NB4 (cell line): Measurements from ENCODE around the gene XK.

Source experiments
- DNase-seq: peaks from one replicate; pipeline ENCODE4 v3.0.0; 2010; ENCODE audit warnings: low read depth
- H3K4me3 ChIP-seq: one replicate; pipeline ENCODE4 v1.5.1; 2011; ENCODE audit warnings: mild to moderate bottlenecking, low read depth, low read length, moderate library complexity
- MYC ChIP-seq: IDR thresholded peaks from 2 replicates; pipeline ENCODE4 v1.6.1; 2011; ENCODE audit warnings: low read depth, low read length
- POLR2A ChIP-seq: IDR thresholded peaks from 2 replicates; pipeline ENCODE4 v1.6.1; 2011; ENCODE audit warnings: mild to moderate bottlenecking; ENCODE audit not compliant: insufficient read length; ENCODE audit errors: extremely low read depth
- TF ChIP-seq, protein P1 (sequence below): IDR thresholded peaks from one replicate; pipeline ENCODE4 v1.5.1; 2012; ENCODE audit warnings: low read depth, low read length
- TF ChIP-seq, protein P2 (sequence below): IDR thresholded peaks from 2 replicates; pipeline ENCODE4 v1.6.1; 2011; ENCODE audit warnings: low read depth, low read length

The XK gene

DNA sequence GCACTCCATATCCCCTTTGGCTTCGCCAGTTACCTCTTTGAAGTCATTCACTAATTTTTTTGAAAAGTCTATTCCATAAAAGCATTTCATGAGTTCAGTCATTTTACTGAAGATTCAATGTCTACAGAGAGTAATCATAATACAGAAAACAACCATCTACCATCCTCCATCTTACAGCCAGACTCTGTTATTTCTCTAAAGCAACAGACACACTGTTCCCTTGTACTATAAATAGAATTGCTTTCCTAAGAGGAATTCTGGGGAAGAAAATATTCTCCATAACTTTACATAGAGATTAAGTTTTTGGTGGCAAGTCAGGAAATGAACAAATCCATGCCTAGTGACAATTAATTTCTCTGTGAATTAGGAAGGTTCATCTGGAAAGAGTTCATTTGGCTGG lies 37.0 kb downstream of the XK start:
- TF ChIP-seq POLR2A (no peak), MYC (no peak)
- TF ChIP-seq, protein P1, sequence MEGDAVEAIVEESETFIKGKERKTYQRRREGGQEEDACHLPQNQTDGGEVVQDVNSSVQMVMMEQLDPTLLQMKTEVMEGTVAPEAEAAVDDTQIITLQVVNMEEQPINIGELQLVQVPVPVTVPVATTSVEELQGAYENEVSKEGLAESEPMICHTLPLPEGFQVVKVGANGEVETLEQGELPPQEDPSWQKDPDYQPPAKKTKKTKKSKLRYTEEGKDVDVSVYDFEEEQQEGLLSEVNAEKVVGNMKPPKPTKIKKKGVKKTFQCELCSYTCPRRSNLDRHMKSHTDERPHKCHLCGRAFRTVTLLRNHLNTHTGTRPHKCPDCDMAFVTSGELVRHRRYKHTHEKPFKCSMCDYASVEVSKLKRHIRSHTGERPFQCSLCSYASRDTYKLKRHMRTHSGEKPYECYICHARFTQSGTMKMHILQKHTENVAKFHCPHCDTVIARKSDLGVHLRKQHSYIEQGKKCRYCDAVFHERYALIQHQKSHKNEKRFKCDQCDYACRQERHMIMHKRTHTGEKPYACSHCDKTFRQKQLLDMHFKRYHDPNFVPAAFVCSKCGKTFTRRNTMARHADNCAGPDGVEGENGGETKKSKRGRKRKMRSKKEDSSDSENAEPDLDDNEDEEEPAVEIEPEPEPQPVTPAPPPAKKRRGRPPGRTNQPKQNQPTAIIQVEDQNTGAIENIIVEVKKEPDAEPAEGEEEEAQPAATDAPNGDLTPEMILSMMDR = no peak

DNA sequence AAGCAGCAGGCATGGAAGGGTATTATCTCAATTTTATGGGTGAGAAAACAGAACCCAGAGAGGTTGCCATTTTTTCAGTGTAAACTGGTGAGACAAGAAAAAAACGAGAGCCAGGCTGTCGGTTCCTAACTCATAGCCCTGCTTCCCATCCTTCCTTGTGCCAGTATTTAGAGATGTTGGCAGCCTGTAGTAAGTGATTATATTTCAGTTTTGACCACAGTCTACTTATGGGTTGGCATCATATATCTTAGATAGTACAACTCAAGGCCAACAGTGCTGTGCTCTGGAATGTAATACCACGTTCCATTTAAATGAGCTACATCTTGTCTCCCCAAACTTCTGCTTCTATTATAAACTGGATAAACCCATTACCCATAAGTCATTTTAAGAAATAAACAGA lies 40.8 kb downstream of the XK start:
- DNase-seq = no peak
- no peak overlapping the region for H3K4me3 ChIP-seq
- TF ChIP-seq, protein P2, sequence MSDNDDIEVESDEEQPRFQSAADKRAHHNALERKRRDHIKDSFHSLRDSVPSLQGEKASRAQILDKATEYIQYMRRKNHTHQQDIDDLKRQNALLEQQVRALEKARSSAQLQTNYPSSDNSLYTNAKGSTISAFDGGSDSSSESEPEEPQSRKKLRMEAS = no peak
- TF ChIP-seq POLR2A = no peak
- TF ChIP-seq, protein P1 = no peak
- TF ChIP-seq MYC = no peak

More for the DNA sequence above, 37.0 kb downstream of the XK start:
- no peak overlapping the region for H3K4me3 ChIP-seq
- no peak for DNase-seq

DNA sequence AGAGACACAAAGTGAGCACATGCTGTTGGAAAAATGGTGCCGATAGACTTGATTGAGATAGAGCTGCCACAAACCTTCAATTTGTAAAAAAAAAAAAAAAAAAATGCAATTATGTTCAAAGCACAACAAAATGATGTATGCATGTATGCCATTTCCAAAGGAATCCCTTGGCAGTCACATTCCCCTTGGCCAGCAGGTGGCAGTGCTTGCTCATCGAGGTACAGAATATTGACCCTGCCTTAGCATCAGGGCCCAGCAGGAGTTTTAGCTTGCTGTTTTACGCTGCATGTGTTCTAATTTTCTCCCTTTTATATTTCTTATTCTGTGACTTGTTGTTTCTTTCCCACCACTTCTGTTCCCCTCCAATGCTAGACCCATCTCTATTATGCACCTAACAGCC lies 59.8 kb downstream of the XK start:
- peak; percentile 86 for DNase-seq
- TF ChIP-seq, protein P2 = peak; percentile 44
- TF ChIP-seq, protein P1 = peak; percentile 60
- TF ChIP-seq POLR2A (no peak), MYC (0 out of 2 replicates have a peak, but pooled peaks have one; percentile 30)
- peak overlapping the region; percentile 6 for H3K4me3 ChIP-seq

DNA sequence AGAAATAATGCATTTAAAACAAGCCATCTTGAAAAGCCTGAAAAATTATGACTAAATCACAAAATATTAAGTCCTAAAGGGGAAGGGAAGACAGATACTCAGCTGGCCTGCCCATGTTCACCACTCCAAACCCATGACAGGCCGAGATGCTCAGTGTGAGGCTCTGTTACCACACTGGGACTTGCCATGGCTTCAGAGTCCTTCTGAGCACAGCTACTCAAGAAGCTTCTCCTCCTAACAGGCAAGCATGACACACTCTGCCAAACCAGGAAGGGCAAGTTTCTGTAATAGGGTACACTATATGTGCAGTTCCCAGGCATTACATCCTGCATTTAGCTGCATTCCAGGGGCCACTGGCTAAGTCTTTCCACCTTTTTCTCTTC lies 60.2 kb downstream of the XK start:
- TF ChIP-seq, protein P2 = no peak
- TF ChIP-seq MYC (no peak), POLR2A (no peak)
- TF ChIP-seq, protein P1 = no peak
- no peak for DNase-seq
- peak overlapping the region; percentile 6 for H3K4me3 ChIP-seq

DNA sequence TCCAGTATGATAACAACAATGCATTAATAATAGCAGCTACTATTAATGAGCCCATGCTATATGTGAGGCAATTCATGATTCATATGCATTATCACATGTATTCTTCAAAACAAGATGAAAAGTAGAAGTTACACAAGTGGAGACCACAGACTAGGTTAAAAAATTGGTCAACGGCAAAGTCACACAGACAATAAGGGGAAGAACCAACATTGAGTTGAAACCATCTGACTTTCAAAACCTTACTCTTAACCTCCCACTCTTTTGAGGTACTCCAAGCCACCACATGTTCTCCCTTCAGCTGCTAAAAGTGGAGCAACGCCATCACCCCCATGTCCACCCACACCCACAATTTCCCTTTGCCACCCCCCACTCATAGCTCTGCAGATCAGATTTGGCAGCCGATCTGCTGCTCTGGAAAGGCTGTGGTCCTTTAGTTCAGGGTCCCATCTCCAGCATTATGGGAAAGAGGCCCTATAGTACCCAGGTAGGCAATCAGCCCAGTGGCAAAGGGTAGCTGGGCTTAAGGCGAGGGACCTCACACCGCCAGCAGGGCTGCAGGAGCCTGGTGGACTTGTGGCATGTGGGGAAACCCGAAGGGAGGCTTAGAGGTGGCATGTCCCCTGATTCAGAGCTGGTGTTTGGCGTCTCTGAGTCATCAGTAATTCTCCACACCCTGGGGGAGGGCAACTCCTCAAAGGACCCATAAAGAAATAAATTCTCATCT lies 60.8 kb downstream of the XK start:
- no peak for TF ChIP-seq POLR2A
- TF ChIP-seq, protein P2 = peak; percentile 71
- TF ChIP-seq, protein P1 = no peak
- peak; percentile 62 for TF ChIP-seq MYC
- no peak overlapping the region for H3K4me3 ChIP-seq
- DNase-seq = peak; percentile 95

DNA sequence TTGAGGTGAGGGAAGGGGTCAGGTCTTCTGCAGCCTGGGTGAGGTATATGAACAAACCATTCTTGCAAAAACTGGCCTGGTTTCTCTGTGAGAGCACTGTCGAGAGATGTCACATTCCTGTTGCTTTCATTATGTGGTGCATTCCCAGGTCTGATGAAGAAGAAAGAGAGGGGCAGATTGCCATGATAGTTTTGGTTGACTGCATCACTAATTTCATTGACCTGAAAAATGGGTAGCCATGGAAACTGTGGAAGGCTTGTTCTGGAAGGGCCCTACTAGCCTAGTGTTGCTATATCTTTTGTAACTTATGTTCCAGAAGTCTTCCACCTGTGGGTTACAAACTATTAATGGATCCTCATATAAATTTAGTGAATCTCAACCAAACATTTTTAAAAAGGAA lies 61.4 kb downstream of the XK start:
- TF ChIP-seq, protein P1 = no peak
- no peak for TF ChIP-seq POLR2A
- TF ChIP-seq MYC = no peak
- no peak for DNase-seq

More for the DNA sequence above, 61.4 kb downstream of the XK start:
- H3K4me3 ChIP-seq = peak overlapping the region; percentile 16
